HUES64 (cell line): ENCODE data around the gene RHBDD1.

Experiments used
- H3K27ac ChIP-seq: 2 replicates; pipeline ENCODE4 v1.7.0; 2013; ENCODE audit warnings: low read depth, low read length, inconsistent platforms
- H3K27me3 ChIP-seq: 2 replicates; pipeline ENCODE4 v1.6.1; 2013; ENCODE audit warnings: mild to moderate bottlenecking, low read length; ENCODE audit not compliant: insufficient read depth
- H3K36me3 ChIP-seq: 2 replicates; pipeline ENCODE4 v1.6.1; 2013; ENCODE audit warnings: mild to moderate bottlenecking, low read length; ENCODE audit not compliant: insufficient read depth
- H3K4me1 ChIP-seq: 2 replicates; pipeline ENCODE4 v1.6.1; 2013; ENCODE audit warnings: mild to moderate bottlenecking, low read length, moderate library complexity; ENCODE audit not compliant: insufficient read depth
- H3K4me3 ChIP-seq: 2 replicates; pipeline ENCODE4 v1.5.1; 2013; ENCODE audit warnings: mild to moderate bottlenecking, low read length, moderate library complexity
- H3K9ac ChIP-seq: 2 replicates; pipeline ENCODE4 v1.6.1; 2013; ENCODE audit warnings: mild to moderate bottlenecking, low read depth, low read length
- H3K9me3 ChIP-seq: 2 replicates; pipeline ENCODE4 v1.6.1; 2013; ENCODE audit warnings: low read depth, low read length; ENCODE audit not compliant: insufficient read depth
- WGBS: fragments of 150-250, 120-280 bp; methylation state at CpG from one replicate; pipeline ENCODE4 v1.1.7; 2013; ENCODE audit warnings: missing lambda C conversion rate; 5-methylcytosine and 5-hydroxymethylcytosine counted together

The RHBDD1 gene

GRCh38 chr2:226994775-226995174 is 158.9 kb downstream of the RHBDD1 start:
- Histone ChIP-seq H3K4me1 (no peaks in the 10 kb centered on the region), H3K27me3 (no peaks in the 10 kb centered on the region), H3K4me3 (no peak overlapping the region), H3K27ac (no peak overlapping the region), H3K9me3 (no peaks in the 10 kb centered on the region), H3K9ac (no peak overlapping the region), H3K36me3 (no peaks in the 10 kb centered on the region)
- WGBS: 90% methylated on average over 4 of the region's 4 CpGs

DNA sequence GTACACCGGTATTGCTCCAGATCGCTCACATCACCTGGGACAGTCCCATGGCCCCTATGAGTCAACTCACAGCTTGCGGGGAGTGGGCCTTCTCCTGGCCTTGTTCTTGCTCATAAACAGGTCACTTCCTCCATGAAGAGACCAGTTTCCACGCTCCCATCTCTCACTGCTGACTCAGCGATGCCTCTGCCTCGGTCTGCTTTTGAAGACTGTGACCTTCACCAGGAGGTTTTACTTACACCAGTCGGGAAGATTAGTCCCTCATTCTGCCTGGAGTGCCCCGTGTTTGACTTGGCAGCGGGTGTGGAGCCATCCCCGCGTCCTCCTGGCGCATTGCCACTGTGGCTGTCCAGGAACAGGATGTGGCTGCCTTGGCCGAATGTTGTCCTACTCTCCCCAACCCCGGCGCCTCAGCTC is 159.8 kb downstream of the RHBDD1 start:
- H3K27me3 ChIP-seq: no peaks in the 10 kb centered on the region
- 95% methylated on average over 15 of the region's 15 CpGs for WGBS
- no peaks in the 10 kb centered on the region for H3K4me1 ChIP-seq
- H3K36me3 ChIP-seq: peaks cover 3% of the 10 kb centered on the region; the same call in 1 of the 2 replicates
- H3K27ac ChIP-seq: no peak overlapping the region
- H3K9me3 ChIP-seq: no peaks in the 10 kb centered on the region
- H3K4me3 ChIP-seq: no peak overlapping the region
- no peak overlapping the region for H3K9ac ChIP-seq

- Histone ChIP-seq H3K27me3 (no peaks in the 10 kb centered on the region), H3K9ac (no peak overlapping the region), H3K4me3 (no peak overlapping the region), H3K27ac (no peak overlapping the region), H3K36me3 (peaks cover 3% of the 10 kb centered on the region; the same call in 1 of the 2 replicates), H3K9me3 (no peaks in the 10 kb centered on the region), H3K4me1 (no peaks in the 10 kb centered on the region)
- WGBS: 91% methylated on average over 1 of the region's 2 CpGs
Measured at GRCh38 chr2:226999661-227000060, 163.8 kb downstream of the RHBDD1 start.

DNA sequence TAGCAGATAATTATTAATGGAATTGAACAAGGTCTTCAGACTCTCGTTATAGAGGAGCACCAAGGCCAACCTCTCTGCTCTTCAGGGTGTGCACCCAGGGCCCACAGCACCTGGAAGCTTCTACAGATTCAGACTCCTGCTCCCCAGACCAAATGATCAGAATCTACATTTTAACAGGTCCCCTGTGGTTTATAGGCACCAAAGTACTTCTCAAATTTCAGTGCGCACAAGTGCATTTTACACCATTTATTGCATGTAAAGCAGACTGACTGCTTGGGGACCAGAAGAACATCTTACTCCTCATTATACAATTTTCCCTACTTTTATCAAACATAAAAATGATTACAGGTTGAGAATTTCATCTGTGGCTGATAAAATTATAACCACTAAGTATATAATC is 164.3 kb downstream of the RHBDD1 start:
- Histone ChIP-seq H3K27me3 (no peaks in the 10 kb centered on the region), H3K36me3 (peaks cover 3% of the 10 kb centered on the region; the same call in 1 of the 2 replicates), H3K4me1 (no peaks in the 10 kb centered on the region), H3K9me3 (no peaks in the 10 kb centered on the region), H3K4me3 (no peak overlapping the region), H3K9ac (no peak overlapping the region), H3K27ac (no peak overlapping the region)
- WGBS: 100% methylated on average over 2 of the region's 2 CpGs

DNA sequence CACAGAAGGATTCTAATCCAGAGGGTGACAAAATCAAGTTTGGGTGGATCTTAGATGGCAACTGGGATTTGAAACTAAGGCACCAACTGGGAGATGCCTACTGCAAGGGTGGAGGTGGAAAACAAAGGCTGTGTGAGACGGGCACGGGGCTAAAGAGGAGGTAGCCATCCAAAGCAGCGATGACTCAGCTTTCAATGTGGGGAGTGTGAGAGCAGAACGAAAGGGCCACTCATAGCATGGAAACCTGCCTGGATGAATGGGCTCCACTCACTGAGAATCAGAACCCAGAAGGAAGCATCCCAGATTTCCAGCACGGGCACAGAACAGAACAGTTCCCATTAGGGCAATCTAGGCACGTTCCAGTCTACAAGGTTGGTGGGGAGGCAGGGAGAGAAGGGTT is 168.6 kb downstream of the RHBDD1 start:
- Histone ChIP-seq H3K9ac (no peak overlapping the region), H3K9me3 (no peaks in the 10 kb centered on the region), H3K36me3 (peaks cover 3% of the 10 kb centered on the region; the same call in 1 of the 2 replicates), H3K27me3 (no peaks in the 10 kb centered on the region), H3K4me3 (no peak overlapping the region), H3K4me1 (no peaks in the 10 kb centered on the region; the same call in 1 of the 2 replicates), H3K27ac (no peak overlapping the region)
- WGBS: 92% methylated on average over 6 of the region's 6 CpGs

- 95% methylated on average over 15 of the region's 16 CpGs for WGBS
- no peaks in the 10 kb centered on the region for H3K9me3 ChIP-seq
Measured at GRCh38 chr2:227006189-227006897, 170.5 kb downstream of the RHBDD1 start.

DNA sequence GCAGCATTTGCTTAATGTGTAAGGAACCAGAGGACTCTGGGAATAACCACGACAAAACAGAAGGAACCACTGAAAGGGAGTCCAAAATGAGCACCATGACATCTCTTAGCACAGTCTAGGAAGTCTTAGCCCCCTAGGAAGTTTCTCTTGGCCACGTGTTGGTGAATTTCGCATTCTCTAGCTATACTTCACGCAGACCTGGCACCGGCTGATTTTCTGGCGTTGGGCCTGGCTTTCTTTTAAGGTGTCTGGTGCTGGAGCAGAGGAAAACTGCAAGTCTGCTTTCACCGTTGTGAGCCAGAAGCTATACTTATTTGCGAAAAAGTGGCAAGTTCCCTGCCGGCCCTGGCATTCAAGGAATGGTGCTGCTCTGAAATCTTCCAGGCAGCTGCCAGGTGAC is 171.3 kb downstream of the RHBDD1 start:
- no peak overlapping the region for H3K9ac ChIP-seq
- 76% methylated on average over 9 of the region's 9 CpGs for WGBS

More at GRCh38 chr2:227006189-227006897, 170.5 kb downstream of the RHBDD1 start:
- no peaks in the 10 kb centered on the region for H3K27me3 ChIP-seq
- H3K36me3 ChIP-seq: no peaks in the 10 kb centered on the region
- no peak overlapping the region for H3K9ac ChIP-seq
- no peaks in the 10 kb centered on the region; the same call in 1 of the 2 replicates for H3K4me1 ChIP-seq
- no peak overlapping the region for H3K4me3 ChIP-seq
- H3K27ac ChIP-seq: no peak overlapping the region

DNA sequence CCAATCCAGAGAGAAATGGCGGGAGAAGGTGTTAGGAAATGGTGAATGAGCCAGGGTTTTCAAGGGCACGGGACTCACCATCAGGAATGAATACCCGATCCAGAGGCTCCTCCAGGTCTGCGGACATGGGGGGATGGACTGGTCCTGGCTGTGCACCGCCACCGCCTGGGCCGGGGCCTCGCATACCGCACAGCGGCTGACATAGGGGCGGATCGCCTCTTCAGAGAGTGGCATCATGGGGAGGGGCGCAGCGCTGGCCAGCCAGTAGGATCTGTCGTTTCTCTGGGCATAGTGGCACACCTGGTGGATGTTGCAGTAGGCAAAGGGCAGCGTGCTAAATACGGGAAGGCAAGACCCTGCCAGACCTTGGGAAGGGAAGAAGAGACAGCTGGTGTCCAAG is 172.1 kb downstream of the RHBDD1 start:
- WGBS: 95% methylated on average over 17 of the region's 17 CpGs
- no peaks in the 10 kb centered on the region for H3K36me3 ChIP-seq
- H3K9me3 ChIP-seq: no peaks in the 10 kb centered on the region
- no peaks in the 10 kb centered on the region; the same call in 1 of the 2 replicates for H3K4me1 ChIP-seq
- H3K9ac ChIP-seq: no peak overlapping the region
- no peak overlapping the region for H3K27ac ChIP-seq
- no peaks in the 10 kb centered on the region for H3K27me3 ChIP-seq
- no peak overlapping the region for H3K4me3 ChIP-seq

More for the DNA sequence above, 171.3 kb downstream of the RHBDD1 start:
- Histone ChIP-seq H3K4me1 (no peaks in the 10 kb centered on the region; the same call in 1 of the 2 replicates), H3K36me3 (no peaks in the 10 kb centered on the region), H3K27me3 (no peaks in the 10 kb centered on the region), H3K4me3 (no peak overlapping the region), H3K27ac (no peak overlapping the region), H3K9me3 (no peaks in the 10 kb centered on the region)

DNA sequence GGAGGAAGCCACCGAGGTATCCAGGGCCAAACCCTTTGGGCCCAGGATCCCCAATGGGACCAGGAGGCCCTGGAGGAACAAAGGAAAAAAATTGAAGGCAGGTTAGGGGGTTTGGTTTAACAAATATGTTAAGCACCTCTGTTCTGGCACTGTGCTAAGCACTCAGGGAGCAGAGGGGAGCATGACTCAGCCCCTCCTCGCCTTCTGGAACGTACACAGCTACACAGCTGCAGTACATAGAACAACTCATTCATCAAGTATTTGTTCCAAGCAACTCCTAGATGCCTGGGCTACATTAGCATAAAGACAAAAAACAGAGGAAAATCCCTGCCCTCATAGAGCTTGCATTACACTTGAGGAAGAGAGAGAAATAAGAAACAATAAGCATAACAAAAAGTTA is 174.6 kb downstream of the RHBDD1 start:
- Histone ChIP-seq H3K27ac (no peak overlapping the region), H3K4me1 (no peaks in the 10 kb centered on the region; the same call in 1 of the 2 replicates), H3K4me3 (no peak overlapping the region), H3K9me3 (no peaks in the 10 kb centered on the region), H3K36me3 (no peaks in the 10 kb centered on the region), H3K9ac (no peak overlapping the region), H3K27me3 (no peaks in the 10 kb centered on the region)
- WGBS: 63% methylated on average over 3 of the region's 3 CpGs

- 92% methylated on average over 9 of the region's 9 CpGs for WGBS
- no peaks in the 10 kb centered on the region for H3K27me3 ChIP-seq
- H3K4me1 ChIP-seq: no peaks in the 10 kb centered on the region
- no peaks in the 10 kb centered on the region for H3K36me3 ChIP-seq
- no peak overlapping the region for H3K4me3 ChIP-seq
- H3K27ac ChIP-seq: no peak overlapping the region
- H3K9me3 ChIP-seq: no peaks in the 10 kb centered on the region
- no peak overlapping the region for H3K9ac ChIP-seq
Measured at GRCh38 chr2:227013330-227013729, 177.5 kb downstream of the RHBDD1 start.

GRCh38 chr2:227013881-227014280 is 178.0 kb downstream of the RHBDD1 start:
- Histone ChIP-seq H3K36me3 (no peaks in the 10 kb centered on the region), H3K4me1 (no peaks in the 10 kb centered on the region), H3K27me3 (no peaks in the 10 kb centered on the region), H3K9me3 (no peaks in the 10 kb centered on the region), H3K4me3 (no peak overlapping the region), H3K9ac (no peak overlapping the region), H3K27ac (no peak overlapping the region)
- 91% methylated on average over 7 of the region's 8 CpGs for WGBS
